WTC11 (cell line): ENCODE results near the gene SRRM3. TPM values are rescaled to one million over a fixed set of nuclear protein-coding genes. Genes with fewer than 3 reads are reported as not detected.

Experiments
- ATAC-seq: fragments of 200-7000 bp; cut with Tn5 transposase; 2 replicates; pipeline ENCODE4 v1.10.0; 2021; ENCODE audit warnings: mild to moderate bottlenecking, moderate library complexity
- CTCF ChIA-PET: fragments of 300-600 bp; sonication (Branson Sonifier 250); formaldehyde crosslinking; loops from one replicate; lab custom pipeline; 2021; ENCODE audit warnings: antibody characterized with exemption; lab: Charles Lee
- POLR2A ChIA-PET: fragments of 350-600 bp; sonication (Branson Sonifier 250); formaldehyde crosslinking; loops from one replicate; lab custom pipeline; 2021; ENCODE audit warnings: antibody characterized with exemption; lab: Charles Lee
- DNase-seq: peaks from one replicate; pipeline ENCODE4 v3.0.0; 2021; ENCODE audit warnings: low spot score
- H3K27ac Mint-ChIP-seq: 2 replicates; pipeline ENCODE4 v1.8.0; 2021; ENCODE audit warnings: mixed read lengths
- H3K27me3 Mint-ChIP-seq: 2 replicates; pipeline ENCODE4 v1.8.0; 2021; ENCODE audit warnings: low read depth, mild to moderate bottlenecking, moderate library complexity, mixed read lengths
- H3K36me3 Mint-ChIP-seq: 2 replicates; pipeline ENCODE4 v1.8.0; 2021; ENCODE audit warnings: mixed read lengths
- H3K4me1 Mint-ChIP-seq: 2 replicates; pipeline ENCODE4 v1.8.0; 2022; ENCODE audit warnings: mixed read lengths
- H3K4me3 Mint-ChIP-seq: 2 replicates; pipeline ENCODE4 v1.8.0; 2021; ENCODE audit warnings: mild to moderate bottlenecking, moderate library complexity, mixed read lengths
- H3K9me3 Mint-ChIP-seq: 2 replicates; pipeline ENCODE4 v1.8.0; 2021; ENCODE audit warnings: mixed read lengths
- CBFB ChIP-seq: sonication (generic); formaldehyde crosslinking; IDR thresholded peaks from 2 replicates; pipeline ENCODE4 v1.8.1; 2022; ENCODE audit warnings: mild to moderate bottlenecking, low read depth, missing genetic modification reagents
- EMX1 ChIP-seq: fragments of 250-450 bp; sonication (Bioruptor Pico); IDR thresholded peaks from 2 replicates; pipeline ENCODE4 v1.8.0; 2021; ENCODE audit warnings: mild to moderate bottlenecking
- ETV6 ChIP-seq: sonication (generic); formaldehyde crosslinking; IDR thresholded peaks from 2 replicates; pipeline ENCODE4 v1.8.1; 2022; ENCODE audit warnings: mild to moderate bottlenecking, missing genetic modification reagents
- HMGA2 ChIP-seq: fragments of 250-450 bp; sonication (Bioruptor Pico); IDR thresholded peaks from 2 replicates; pipeline ENCODE4 v1.4.0; 2021; ENCODE audit warnings: mild to moderate bottlenecking, moderate library complexity
- JUN ChIP-seq: sonication (generic); formaldehyde crosslinking; IDR thresholded peaks from 2 replicates; pipeline ENCODE4 v1.8.0; 2023; ENCODE audit warnings: mild to moderate bottlenecking, missing genetic modification reagents
- SP1 ChIP-seq: sonication (generic); formaldehyde crosslinking; conservative IDR thresholded peaks from 2 replicates; pipeline ENCODE4 v1.8.1; 2022; ENCODE audit warnings: missing genetic modification reagents
- TCF7 ChIP-seq: sonication (generic); formaldehyde crosslinking; IDR thresholded peaks from 2 replicates; pipeline ENCODE4 v1.8.0; 2022; ENCODE audit warnings: mild to moderate bottlenecking, low read depth, missing genetic modification reagents, moderate library complexity
- ZNF121 ChIP-seq: sonication (generic); formaldehyde crosslinking; IDR thresholded peaks from 2 replicates; pipeline ENCODE4 v1.8.0; 2023; ENCODE audit warnings: missing genetic modification reagents
- total RNA-seq: library from RNA; stranded (reverse); gene quantifications from 3 replicates; pipeline ENCODE4 v1.2.3, GENCODE V29; 2021
- TF ChIP-seq, protein P1 (sequence below): sonication (generic); formaldehyde crosslinking; conservative IDR thresholded peaks from 2 replicates; pipeline ENCODE4 v1.8.1; 2023; ENCODE audit warnings: mild to moderate bottlenecking, low read depth, missing genetic modification reagents, moderate library complexity
- TF ChIP-seq, protein P2 (sequence below): sonication (generic); formaldehyde crosslinking; IDR thresholded peaks from 2 replicates; pipeline ENCODE4 v1.8.0; 2022; ENCODE audit warnings: mild to moderate bottlenecking, missing genetic modification reagents
- TF ChIP-seq, protein P3 (sequence below): fragments of 250-450 bp; sonication (Bioruptor Pico); IDR thresholded peaks from 2 replicates; pipeline ENCODE4 v1.9.0; 2021; ENCODE audit warnings: mild to moderate bottlenecking
- TF ChIP-seq, protein P4 (sequence below): sonication (generic); formaldehyde crosslinking; conservative IDR thresholded peaks from 2 replicates; pipeline ENCODE4 v1.8.1; 2022; ENCODE audit warnings: mild to moderate bottlenecking, missing genetic modification reagents
- TF ChIP-seq, protein P5 (sequence below): sonication (generic); formaldehyde crosslinking; IDR thresholded peaks from 2 replicates; pipeline ENCODE4 v1.8.0; 2023; ENCODE audit warnings: missing genetic modification reagents
- TF ChIP-seq, protein P6 (sequence below): sonication (generic); formaldehyde crosslinking; IDR thresholded peaks from 2 replicates; pipeline ENCODE4 v1.8.1; 2023; ENCODE audit warnings: mild to moderate bottlenecking, missing genetic modification reagents, borderline replicate concordance
- TF ChIP-seq, protein P7 (sequence below): sonication (generic); formaldehyde crosslinking; IDR thresholded peaks from 2 replicates; pipeline ENCODE4 v1.8.1; 2023; ENCODE audit warnings: mild to moderate bottlenecking, moderate library complexity, missing genetic modification reagents
- TF ChIP-seq, protein P8 (sequence below): sonication (generic); formaldehyde crosslinking; IDR thresholded peaks from 2 replicates; pipeline ENCODE4 v1.8.1; 2022; ENCODE audit warnings: mild to moderate bottlenecking, moderate library complexity, missing genetic modification reagents

SRRM3 gene
- total RNA-seq, 1 experiment from 2014 or later = 17.7 TPM

DNA sequence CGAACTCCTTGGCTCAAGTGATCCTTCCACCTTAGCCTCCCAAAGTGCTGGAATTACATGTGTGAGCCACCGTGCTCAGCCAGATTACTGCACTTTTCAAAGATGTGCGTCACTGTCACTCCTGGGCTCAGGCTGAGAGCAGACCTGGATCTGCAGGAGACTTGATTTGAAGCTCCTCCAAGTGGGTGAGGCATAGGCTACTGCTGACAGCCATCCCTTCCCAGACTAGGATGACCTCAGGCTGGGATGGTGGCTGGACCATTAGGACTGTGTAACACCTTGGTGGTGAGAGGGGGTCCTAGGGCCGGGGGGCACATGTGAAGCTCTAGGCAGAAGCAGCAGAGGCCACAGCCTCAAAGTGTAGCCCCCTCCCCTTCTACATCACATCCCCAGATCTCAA is 8.2 kb upstream of the SRRM3 start:
- Mint-ChIP-seq H3K36me3 (peaks cover 4% of the 10 kb centered on the region), H3K4me3 (no peak overlapping the region), H3K27me3 (no peaks in the 10 kb centered on the region; the same call in 1 of the 2 replicates), H3K4me1 (peaks cover 29% of the 10 kb centered on the region), H3K27ac (no peak overlapping the region), H3K9me3 (peaks cover 5% of the 10 kb centered on the region)
- TF ChIP-seq ZNF121 (CRISPR knock-in tag) = no peak
- no peak for TF ChIP-seq ETV6 (CRISPR knock-in tag)
- TF ChIP-seq TCF7 (CRISPR knock-in tag) = no peak
- TF ChIP-seq EMX1 (CRISPR knock-in tag) = no peak
- TF ChIP-seq, protein P1, sequence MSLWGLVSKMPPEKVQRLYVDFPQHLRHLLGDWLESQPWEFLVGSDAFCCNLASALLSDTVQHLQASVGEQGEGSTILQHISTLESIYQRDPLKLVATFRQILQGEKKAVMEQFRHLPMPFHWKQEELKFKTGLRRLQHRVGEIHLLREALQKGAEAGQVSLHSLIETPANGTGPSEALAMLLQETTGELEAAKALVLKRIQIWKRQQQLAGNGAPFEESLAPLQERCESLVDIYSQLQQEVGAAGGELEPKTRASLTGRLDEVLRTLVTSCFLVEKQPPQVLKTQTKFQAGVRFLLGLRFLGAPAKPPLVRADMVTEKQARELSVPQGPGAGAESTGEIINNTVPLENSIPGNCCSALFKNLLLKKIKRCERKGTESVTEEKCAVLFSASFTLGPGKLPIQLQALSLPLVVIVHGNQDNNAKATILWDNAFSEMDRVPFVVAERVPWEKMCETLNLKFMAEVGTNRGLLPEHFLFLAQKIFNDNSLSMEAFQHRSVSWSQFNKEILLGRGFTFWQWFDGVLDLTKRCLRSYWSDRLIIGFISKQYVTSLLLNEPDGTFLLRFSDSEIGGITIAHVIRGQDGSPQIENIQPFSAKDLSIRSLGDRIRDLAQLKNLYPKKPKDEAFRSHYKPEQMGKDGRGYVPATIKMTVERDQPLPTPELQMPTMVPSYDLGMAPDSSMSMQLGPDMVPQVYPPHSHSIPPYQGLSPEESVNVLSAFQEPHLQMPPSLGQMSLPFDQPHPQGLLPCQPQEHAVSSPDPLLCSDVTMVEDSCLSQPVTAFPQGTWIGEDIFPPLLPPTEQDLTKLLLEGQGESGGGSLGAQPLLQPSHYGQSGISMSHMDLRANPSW (CRISPR knock-in tag) = no peak
- TF ChIP-seq CBFB (CRISPR knock-in tag) = no peak
- TF ChIP-seq, protein P2, sequence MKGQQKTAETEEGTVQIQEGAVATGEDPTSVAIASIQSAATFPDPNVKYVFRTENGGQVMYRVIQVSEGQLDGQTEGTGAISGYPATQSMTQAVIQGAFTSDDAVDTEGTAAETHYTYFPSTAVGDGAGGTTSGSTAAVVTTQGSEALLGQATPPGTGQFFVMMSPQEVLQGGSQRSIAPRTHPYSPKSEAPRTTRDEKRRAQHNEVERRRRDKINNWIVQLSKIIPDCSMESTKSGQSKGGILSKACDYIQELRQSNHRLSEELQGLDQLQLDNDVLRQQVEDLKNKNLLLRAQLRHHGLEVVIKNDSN (CRISPR knock-in tag) = no peak
- no peak for TF ChIP-seq HMGA2 (CRISPR knock-in tag)
- TF ChIP-seq, protein P3, sequence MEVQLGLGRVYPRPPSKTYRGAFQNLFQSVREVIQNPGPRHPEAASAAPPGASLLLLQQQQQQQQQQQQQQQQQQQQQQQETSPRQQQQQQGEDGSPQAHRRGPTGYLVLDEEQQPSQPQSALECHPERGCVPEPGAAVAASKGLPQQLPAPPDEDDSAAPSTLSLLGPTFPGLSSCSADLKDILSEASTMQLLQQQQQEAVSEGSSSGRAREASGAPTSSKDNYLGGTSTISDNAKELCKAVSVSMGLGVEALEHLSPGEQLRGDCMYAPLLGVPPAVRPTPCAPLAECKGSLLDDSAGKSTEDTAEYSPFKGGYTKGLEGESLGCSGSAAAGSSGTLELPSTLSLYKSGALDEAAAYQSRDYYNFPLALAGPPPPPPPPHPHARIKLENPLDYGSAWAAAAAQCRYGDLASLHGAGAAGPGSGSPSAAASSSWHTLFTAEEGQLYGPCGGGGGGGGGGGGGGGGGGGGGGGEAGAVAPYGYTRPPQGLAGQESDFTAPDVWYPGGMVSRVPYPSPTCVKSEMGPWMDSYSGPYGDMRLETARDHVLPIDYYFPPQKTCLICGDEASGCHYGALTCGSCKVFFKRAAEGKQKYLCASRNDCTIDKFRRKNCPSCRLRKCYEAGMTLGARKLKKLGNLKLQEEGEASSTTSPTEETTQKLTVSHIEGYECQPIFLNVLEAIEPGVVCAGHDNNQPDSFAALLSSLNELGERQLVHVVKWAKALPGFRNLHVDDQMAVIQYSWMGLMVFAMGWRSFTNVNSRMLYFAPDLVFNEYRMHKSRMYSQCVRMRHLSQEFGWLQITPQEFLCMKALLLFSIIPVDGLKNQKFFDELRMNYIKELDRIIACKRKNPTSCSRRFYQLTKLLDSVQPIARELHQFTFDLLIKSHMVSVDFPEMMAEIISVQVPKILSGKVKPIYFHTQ (CRISPR knock-in tag) = no peak
- TF ChIP-seq, protein P4, sequence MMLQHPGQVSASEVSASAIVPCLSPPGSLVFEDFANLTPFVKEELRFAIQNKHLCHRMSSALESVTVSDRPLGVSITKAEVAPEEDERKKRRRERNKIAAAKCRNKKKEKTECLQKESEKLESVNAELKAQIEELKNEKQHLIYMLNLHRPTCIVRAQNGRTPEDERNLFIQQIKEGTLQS = no peak
- TF ChIP-seq, protein P5, sequence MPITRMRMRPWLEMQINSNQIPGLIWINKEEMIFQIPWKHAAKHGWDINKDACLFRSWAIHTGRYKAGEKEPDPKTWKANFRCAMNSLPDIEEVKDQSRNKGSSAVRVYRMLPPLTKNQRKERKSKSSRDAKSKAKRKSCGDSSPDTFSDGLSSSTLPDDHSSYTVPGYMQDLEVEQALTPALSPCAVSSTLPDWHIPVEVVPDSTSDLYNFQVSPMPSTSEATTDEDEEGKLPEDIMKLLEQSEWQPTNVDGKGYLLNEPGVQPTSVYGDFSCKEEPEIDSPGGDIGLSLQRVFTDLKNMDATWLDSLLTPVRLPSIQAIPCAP = no peak
- no peak for TF ChIP-seq JUN (CRISPR knock-in tag)
- no peak for TF ChIP-seq SP1 (CRISPR knock-in tag)
- TF ChIP-seq, protein P6, sequence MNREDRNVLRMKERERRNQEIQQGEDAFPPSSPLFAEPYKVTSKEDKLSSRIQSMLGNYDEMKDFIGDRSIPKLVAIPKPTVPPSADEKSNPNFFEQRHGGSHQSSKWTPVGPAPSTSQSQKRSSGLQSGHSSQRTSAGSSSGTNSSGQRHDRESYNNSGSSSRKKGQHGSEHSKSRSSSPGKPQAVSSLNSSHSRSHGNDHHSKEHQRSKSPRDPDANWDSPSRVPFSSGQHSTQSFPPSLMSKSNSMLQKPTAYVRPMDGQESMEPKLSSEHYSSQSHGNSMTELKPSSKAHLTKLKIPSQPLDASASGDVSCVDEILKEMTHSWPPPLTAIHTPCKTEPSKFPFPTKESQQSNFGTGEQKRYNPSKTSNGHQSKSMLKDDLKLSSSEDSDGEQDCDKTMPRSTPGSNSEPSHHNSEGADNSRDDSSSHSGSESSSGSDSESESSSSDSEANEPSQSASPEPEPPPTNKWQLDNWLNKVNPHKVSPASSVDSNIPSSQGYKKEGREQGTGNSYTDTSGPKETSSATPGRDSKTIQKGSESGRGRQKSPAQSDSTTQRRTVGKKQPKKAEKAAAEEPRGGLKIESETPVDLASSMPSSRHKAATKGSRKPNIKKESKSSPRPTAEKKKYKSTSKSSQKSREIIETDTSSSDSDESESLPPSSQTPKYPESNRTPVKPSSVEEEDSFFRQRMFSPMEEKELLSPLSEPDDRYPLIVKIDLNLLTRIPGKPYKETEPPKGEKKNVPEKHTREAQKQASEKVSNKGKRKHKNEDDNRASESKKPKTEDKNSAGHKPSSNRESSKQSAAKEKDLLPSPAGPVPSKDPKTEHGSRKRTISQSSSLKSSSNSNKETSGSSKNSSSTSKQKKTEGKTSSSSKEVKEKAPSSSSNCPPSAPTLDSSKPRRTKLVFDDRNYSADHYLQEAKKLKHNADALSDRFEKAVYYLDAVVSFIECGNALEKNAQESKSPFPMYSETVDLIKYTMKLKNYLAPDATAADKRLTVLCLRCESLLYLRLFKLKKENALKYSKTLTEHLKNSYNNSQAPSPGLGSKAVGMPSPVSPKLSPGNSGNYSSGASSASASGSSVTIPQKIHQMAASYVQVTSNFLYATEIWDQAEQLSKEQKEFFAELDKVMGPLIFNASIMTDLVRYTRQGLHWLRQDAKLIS = no peak
- TF ChIP-seq, protein P7, sequence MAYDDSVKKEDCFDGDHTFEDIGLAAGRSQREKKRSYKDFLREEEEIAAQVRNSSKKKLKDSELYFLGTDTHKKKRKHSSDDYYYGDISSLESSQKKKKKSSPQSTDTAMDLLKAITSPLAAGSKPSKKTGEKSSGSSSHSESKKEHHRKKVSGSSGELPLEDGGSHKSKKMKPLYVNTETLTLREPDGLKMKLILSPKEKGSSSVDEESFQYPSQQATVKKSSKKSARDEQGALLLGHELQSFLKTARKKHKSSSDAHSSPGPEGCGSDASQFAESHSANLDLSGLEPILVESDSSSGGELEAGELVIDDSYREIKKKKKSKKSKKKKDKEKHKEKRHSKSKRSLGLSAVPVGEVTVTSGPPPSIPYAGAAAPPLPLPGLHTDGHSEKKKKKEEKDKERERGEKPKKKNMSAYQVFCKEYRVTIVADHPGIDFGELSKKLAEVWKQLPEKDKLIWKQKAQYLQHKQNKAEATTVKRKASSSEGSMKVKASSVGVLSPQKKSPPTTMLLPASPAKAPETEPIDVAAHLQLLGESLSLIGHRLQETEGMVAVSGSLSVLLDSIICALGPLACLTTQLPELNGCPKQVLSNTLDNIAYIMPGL = no peak
- TF ChIP-seq, protein P8, sequence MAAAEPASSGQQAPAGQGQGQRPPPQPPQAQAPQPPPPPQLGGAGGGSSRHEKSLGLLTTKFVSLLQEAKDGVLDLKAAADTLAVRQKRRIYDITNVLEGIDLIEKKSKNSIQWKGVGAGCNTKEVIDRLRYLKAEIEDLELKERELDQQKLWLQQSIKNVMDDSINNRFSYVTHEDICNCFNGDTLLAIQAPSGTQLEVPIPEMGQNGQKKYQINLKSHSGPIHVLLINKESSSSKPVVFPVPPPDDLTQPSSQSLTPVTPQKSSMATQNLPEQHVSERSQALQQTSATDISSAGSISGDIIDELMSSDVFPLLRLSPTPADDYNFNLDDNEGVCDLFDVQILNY (CRISPR knock-in tag) = no peak
- ATAC-seq = no peak
- ChIA-PET POLR2A (interaction anchor here (0.6 to 1.7 kb wide), 4 partner anchors 26 to 272 kb away, joined by 3 to 10 read pairs (median 6); no protein-coding TSS in a partner anchor), CTCF (interaction anchor here (0.7 to 2.6 kb wide), 3 partner anchors 9 to 124 kb away, joined by 3 to 6 read pairs (median 4); no protein-coding TSS in a partner anchor)
- DNase-seq = no peak
